Loucy (cell line): ENCODE results near the gene COL6A2.

Experiments used
- H2AFZ ChIP-seq: fragments of 200-600 bp; sonication (generic); 2 replicates; pipeline ENCODE4 v1.6.0; 2016; ENCODE audit warnings: antibody characterized with exemption, mild to moderate bottlenecking, low read length, moderate library complexity
- H3F3A ChIP-seq: fragments of 200-600 bp; 2 replicates; pipeline ENCODE4 v1.6.0; 2016; ENCODE audit warnings: antibody characterized with exemption, low read depth, mild to moderate bottlenecking
- H3K27me3 ChIP-seq: fragments of 200-600 bp; sonication (generic); 2 replicates; pipeline ENCODE4 v1.6.1; 2014; ENCODE audit warnings: low read length, mild to moderate bottlenecking; ENCODE audit not compliant: insufficient read depth, poor library complexity, severe bottlenecking
- H3K36me3 ChIP-seq: fragments of 200-600 bp; sonication (generic); 2 replicates; pipeline ENCODE4 v1.6.1; 2016; ENCODE audit warnings: low read length; ENCODE audit not compliant: insufficient read depth
- H3K4me1 ChIP-seq: fragments of 200-600 bp; sonication (generic); 2 replicates; pipeline ENCODE4 v1.5.1; 2014; ENCODE audit warnings: low read length, mild to moderate bottlenecking; ENCODE audit not compliant: insufficient read depth, poor library complexity, severe bottlenecking
- H3K4me2 ChIP-seq: fragments of 200-600 bp; sonication (generic); 2 replicates; pipeline ENCODE4 v1.6.0; 2014; ENCODE audit warnings: antibody characterized with exemption, low read length, low read depth, mild to moderate bottlenecking; ENCODE audit not compliant: poor library complexity, severe bottlenecking
- H3K4me3 ChIP-seq: fragments of 200-600 bp; sonication (generic); 2 replicates; pipeline ENCODE4 v1.5.1; 2014; ENCODE audit warnings: low read length, mild to moderate bottlenecking, mixed read lengths; ENCODE audit not compliant: poor library complexity, severe bottlenecking
- H3K79me2 ChIP-seq: fragments of 200-600 bp; sonication (generic); 2 replicates; pipeline ENCODE4 v1.6.1; 2014; ENCODE audit warnings: low read length; ENCODE audit not compliant: insufficient read depth
- H3K9ac ChIP-seq: fragments of 200-600 bp; sonication (generic); 2 replicates; pipeline ENCODE4 v1.6.0; 2014; ENCODE audit warnings: mild to moderate bottlenecking, low read depth, low read length, moderate library complexity; ENCODE audit not compliant: poor library complexity, severe bottlenecking
- H3K9me2 ChIP-seq: fragments of 200-600 bp; sonication (generic); replicated peaks from 2 replicates; pipeline ENCODE4 v1.6.1; 2016; ENCODE audit warnings: low read depth, low read length, mixed read lengths
- H3K9me3 ChIP-seq: fragments of 200-600 bp; sonication (generic); 2 replicates; pipeline ENCODE4 v1.6.1; 2014; ENCODE audit warnings: mild to moderate bottlenecking, antibody characterized with exemption, low read length, low read depth; ENCODE audit not compliant: insufficient read depth
- H4K20me1 ChIP-seq: fragments of 200-600 bp; sonication (generic); 2 replicates; pipeline ENCODE4 v1.6.0; 2014; ENCODE audit warnings: antibody characterized with exemption, low read length, mild to moderate bottlenecking; ENCODE audit not compliant: insufficient read depth, poor library complexity, severe bottlenecking
- CTCF ChIP-seq: fragments of 200-600 bp; sonication (generic); conservative IDR thresholded peaks from 2 replicates; pipeline ENCODE4 v1.5.1; 2014; ENCODE audit warnings: mild to moderate bottlenecking, antibody characterized with exemption, low read length
- EZH2phosphoT487 ChIP-seq: fragments of 200-600 bp; IDR thresholded peaks from 2 replicates; pipeline ENCODE4 v1.6.1; 2018; ENCODE audit warnings: antibody characterized with exemption, mild to moderate bottlenecking, moderate library complexity, borderline replicate concordance

COL6A2 gene

GRCh38 chr21:46111193-46111571 is 13.3 kb downstream of the COL6A2 start:
- H3K4me3 ChIP-seq: no peak overlapping the region
- no peaks in the 10 kb centered on the region for H3K27me3 ChIP-seq
- TF ChIP-seq EZH2phosphoT487: no peak
- no peak for TF ChIP-seq CTCF
- H3K9ac ChIP-seq: no peak overlapping the region
- H3K36me3 ChIP-seq: no peaks in the 10 kb centered on the region
- no peak overlapping the region for H3K4me2 ChIP-seq
- no peaks in the 10 kb centered on the region for H3K9me2 ChIP-seq
- no peaks in the 10 kb centered on the region for H3F3A ChIP-seq
- no peaks in the 10 kb centered on the region for H4K20me1 ChIP-seq
- no peaks in the 10 kb centered on the region for H3K79me2 ChIP-seq
- no peak overlapping the region for H2AFZ ChIP-seq
- H3K9me3 ChIP-seq: peaks cover 37% of the 10 kb centered on the region; the same call in 1 of the 2 replicates
- H3K4me1 ChIP-seq: no peaks in the 10 kb centered on the region

- Histone ChIP-seq H4K20me1 (no peaks in the 10 kb centered on the region), H3K4me2 (no peak overlapping the region), H3K9me2 (no peaks in the 10 kb centered on the region), H3F3A (no peaks in the 10 kb centered on the region), H3K9me3 (peaks cover 39% of the 10 kb centered on the region; the same call in 1 of the 2 replicates), H3K79me2 (no peaks in the 10 kb centered on the region), H2AFZ (no peak overlapping the region), H3K4me1 (no peaks in the 10 kb centered on the region), H3K27me3 (no peaks in the 10 kb centered on the region), H3K36me3 (no peaks in the 10 kb centered on the region), H3K9ac (no peak overlapping the region), H3K4me3 (no peak overlapping the region)
- TF ChIP-seq CTCF (no peak), EZH2phosphoT487 (no peak)
Observed at GRCh38 chr21:46111857-46112724, 14.2 kb downstream of the COL6A2 start.

GRCh38 chr21:46112725-46113215 is 14.9 kb downstream of the COL6A2 start:
- no peak overlapping the region for H3K4me2 ChIP-seq
- H3K4me3 ChIP-seq: no peak overlapping the region
- no peaks in the 10 kb centered on the region for H3K4me1 ChIP-seq
- H3K9ac ChIP-seq: no peak overlapping the region
- H3K27me3 ChIP-seq: no peaks in the 10 kb centered on the region
- H3F3A ChIP-seq: no peaks in the 10 kb centered on the region
- H4K20me1 ChIP-seq: no peaks in the 10 kb centered on the region
- H3K9me3 ChIP-seq: peaks cover 39% of the 10 kb centered on the region; the same call in 1 of the 2 replicates
- no peaks in the 10 kb centered on the region for H3K79me2 ChIP-seq
- no peaks in the 10 kb centered on the region for H3K9me2 ChIP-seq
- TF ChIP-seq EZH2phosphoT487: no peak
- no peak for TF ChIP-seq CTCF
- H3K36me3 ChIP-seq: no peaks in the 10 kb centered on the region
- H2AFZ ChIP-seq: no peak overlapping the region
